B cell (primary cell): ENCODE data around the gene ZNF140. TPM values are rescaled to one million over a fixed set of nuclear protein-coding genes. Genes with fewer than 3 reads are reported as not detected.

Experiments
- ATAC-seq: fragments of 200-7000 bp; cut with Tn5 transposase; one replicate; pipeline ENCODE4 v1.10.0; 2021; ENCODE audit warnings: low read depth, mild to moderate bottlenecking, moderate number of reproducible peaks, moderate library complexity
- CTCF ChIA-PET: fragments of 350-600 bp; sonication (Branson Sonifier 250); formaldehyde crosslinking; loops from one replicate; lab custom pipeline; 2021; ENCODE audit warnings: antibody characterized with exemption, inconsistent platforms; lab: Charles Lee
- POLR2A ChIA-PET: fragments of 350-600 bp; sonication (Branson Sonifier 250); formaldehyde crosslinking; loops from one replicate; lab custom pipeline; 2021; ENCODE audit warnings: antibody characterized with exemption; lab: Charles Lee
- DNase-seq: peaks from one replicate; pipeline ENCODE4 v3.0.0; 2013
- H2AFZ ChIP-seq: 2 replicates; pipeline ENCODE4 v1.6.1; 2012; ENCODE audit warnings: mild to moderate bottlenecking, low read depth, low read length; ENCODE audit not compliant: insufficient read depth, poor library complexity, severe bottlenecking
- H3K27ac ChIP-seq, 2 donors: 1 replicate in 1 of 2; 2 replicates in 1 of 2; pipeline ENCODE4 v1.5.1; 2012 to 2013; ENCODE audit warnings: low read length in 2 of 2, mild to moderate bottlenecking in 2 of 2, moderate library complexity in 1 of 2
- H3K27me3 ChIP-seq, 4 experiments: fragments of 200-600 bp in 1 of 4; sonication (generic) in 1 of 4; replicated peaks in 1 of 4; 1 replicate in 2 of 4; 2 replicates in 2 of 4; pipeline versions ENCODE4 v1.6.1 to v1.7.0; 2013 to 2016; ENCODE audit warnings: low read length in 3 of 4, mild to moderate bottlenecking in 2 of 4, mixed read lengths in 1 of 4, moderate library complexity in 1 of 4; ENCODE audit not compliant: insufficient read depth in 4 of 4, control insufficient read depth in 3 of 4; ENCODE audit errors: control extremely low read depth in 1 of 4
- H3K36me3 ChIP-seq, 2 experiments: replicated peaks in 1 of 2; 1 replicate in 1 of 2; 2 replicates in 1 of 2; pipeline versions ENCODE4 v1.6.1 to v1.7.1; 2013; ENCODE audit warnings: low read length in 1 of 2; ENCODE audit not compliant: insufficient read depth in 2 of 2, control insufficient read depth in 1 of 2; ENCODE audit errors: control extremely low read depth in 1 of 2, extremely low read depth in 1 of 2
- H3K4me1 ChIP-seq, 2 donors: fragments of 200-600 bp in 1 of 2; sonication (generic) in 1 of 2; 1 replicate in 1 of 2; 2 replicates in 1 of 2; pipeline versions ENCODE4 v1.5.1 to v1.6.1; 2013 to 2017; ENCODE audit warnings: low read length in 2 of 2; ENCODE audit not compliant: control insufficient read depth in 2 of 2, insufficient read depth in 2 of 2
- H3K4me2 ChIP-seq: replicated peaks from 2 replicates; pipeline ENCODE3; 2012; ENCODE audit warnings: mild to moderate bottlenecking, low read depth, low read length; ENCODE audit not compliant: poor library complexity, severe bottlenecking
- H3K4me3 ChIP-seq, 5 experiments: fragments of 200-600 bp in 1 of 5; sonication (generic) in 1 of 5; 1 replicate in 3 of 5; 2 replicates in 2 of 5; pipeline versions ENCODE4 v1.5.1 to v1.7.0; 2011 to 2016; ENCODE audit warnings: low read length in 4 of 5, mild to moderate bottlenecking in 4 of 5, low read depth in 2 of 5, control low read depth in 1 of 5, moderate library complexity in 1 of 5; ENCODE audit not compliant: insufficient read depth in 1 of 5; ENCODE audit errors: control extremely low read depth in 1 of 5, extremely low read depth in 1 of 5
- H3K79me2 ChIP-seq: fragments of 200-600 bp; sonication (generic); one replicate; pipeline ENCODE4 v1.6.0; 2016; ENCODE audit warnings: low read length; ENCODE audit not compliant: control insufficient read depth, insufficient read depth
- H3K9ac ChIP-seq: fragments of 200-600 bp; sonication (generic); 2 replicates; pipeline ENCODE4 v1.6.1; 2017; ENCODE audit warnings: mild to moderate bottlenecking, low read length, moderate library complexity
- H3K9me3 ChIP-seq, 3 donors: one replicate each; pipeline versions ENCODE4 v1.6.1 to v1.7.1; 2013; ENCODE audit warnings: low read length in 2 of 3; ENCODE audit not compliant: control insufficient read depth in 2 of 3, insufficient read depth in 1 of 3; ENCODE audit errors: control extremely low read depth in 1 of 3
- H4K20me1 ChIP-seq: 2 replicates; pipeline ENCODE4 v1.6.0; 2012; ENCODE audit warnings: mild to moderate bottlenecking, low read length; ENCODE audit not compliant: insufficient read depth, control insufficient read depth, poor library complexity, severe bottlenecking
- H3K27ac Mint-ChIP-seq: one replicate; pipeline ENCODE4 v1.8.0; 2021; ENCODE audit warnings: mixed read lengths
- H3K27me3 Mint-ChIP-seq: one replicate; pipeline ENCODE4 v1.8.0; 2021; ENCODE audit warnings: mixed read lengths
- H3K4me1 Mint-ChIP-seq: one replicate; pipeline ENCODE4 v1.8.0; 2021; ENCODE audit warnings: mixed read lengths
- H3K4me3 Mint-ChIP-seq: one replicate; pipeline ENCODE4 v1.8.0; 2021; ENCODE audit warnings: mixed read lengths
- H3K9me3 Mint-ChIP-seq: one replicate; pipeline ENCODE4 v1.8.0; 2022; ENCODE audit warnings: mixed read lengths; ENCODE audit not compliant: insufficient read depth
- CTCF ChIP-seq: fragments of 200-600 bp; IDR thresholded peaks from one replicate; pipeline ENCODE4 v1.8.0; 2022; ENCODE audit warnings: antibody characterized with exemption, mild to moderate bottlenecking
- EZH2 ChIP-seq: IDR thresholded peaks from 2 replicates; pipeline ENCODE4 v1.6.1; 2012; ENCODE audit warnings: borderline replicate concordance, low read depth, mild to moderate bottlenecking, moderate library complexity, low read length; ENCODE audit not compliant: insufficient read depth, poor library complexity, severe bottlenecking
- WGBS: methylation state at CpG from one replicate; pipeline ENCODE4 v1.1.5; 2013; ENCODE audit warnings: missing lambda C conversion rate; ENCODE audit not compliant: insufficient coverage; 5-methylcytosine and 5-hydroxymethylcytosine counted together
- intact Hi-C: fragments of 100-400 bp; cut with micrococcal nuclease; formaldehyde crosslinking; loops from one replicate; pipeline ENCODE4 v1.10.0; 2022
- polyA plus RNA-seq: library from polyadenylated mRNA; depleted of rRNA; stranded (reverse); fragments of >200 nt; gene quantifications from 2 replicates; pipeline ENCODE4 v1.2.3, GENCODE V29; 2012
- total RNA-seq, 2 donors: library from RNA; stranded (reverse); fragments of 120-200 nt in 1 of 2; gene quantifications; 1 replicate in 1 of 2; 2 replicates in 1 of 2; pipeline versions ENCODE4 v1.2.3 to v1.2.4, GENCODE V29; 2013 to 2022

Gene ZNF140
- total and polyA plus RNA-seq, 2 donors (not counting 1 experiment from before 2014, with no cell fraction given): 11.3 to 26.8 TPM

GRCh38 chr12:133120385-133121191 lies 39.9 kb downstream of the ZNF140 start:
- Histone ChIP-seq H3K9me3 (peaks cover 38 to 95% (median 48%) of the 10 kb centered on the region in 3 donors), H3K36me3 (peaks cover 7 to 11% of the 10 kb centered on the region in 2 experiments), H3K27ac (no peak overlapping the region), H3K4me3 (peak overlapping the region in 1 of 5 experiments; percentile 19), H3K27me3 (no peaks in the 10 kb centered on the region), H3K4me1 (no peaks in the 10 kb centered on the region), H2AFZ (no peak overlapping the region), H4K20me1 (no peaks in the 10 kb centered on the region), H3K9ac (no peak overlapping the region), H3K79me2 (peaks cover 42% of the 10 kb centered on the region), H3K4me2 (no peak overlapping the region)
- TF ChIP-seq CTCF (no peak), EZH2 (no peak)
- Mint-ChIP-seq H3K4me1 (no peaks in the 10 kb centered on the region), H3K9me3 (peaks cover 29% of the 10 kb centered on the region), H3K27ac (no peak overlapping the region), H3K27me3 (no peaks in the 10 kb centered on the region), H3K4me3 (no peak overlapping the region)
- CTCF ChIA-PET: no interaction called here
- DNase-seq: no peak
- WGBS: no CpG with 5 or more reads among the region's 3 CpGs
- intact Hi-C loops: no loop called here
- ATAC-seq: no peak
- POLR2A ChIA-PET: interaction anchor here (0.6 kb wide), 1 partner anchor 83 kb away, joined by 3 read pairs; the partner anchor contains the start of gene ZNF84

GRCh38 chr12:133124674-133125073 lies 44.0 kb downstream of the ZNF140 start:
- no CpG with 5 or more reads among the region's 2 CpGs for WGBS
- ChIA-PET POLR2A (no interaction called here), CTCF (no interaction called here)
- intact Hi-C loops: no loop called here
- Histone ChIP-seq H3K27me3 (no peaks in the 10 kb centered on the region), H3K9ac (no peak overlapping the region), H3K36me3 (peaks cover 7 to 16% of the 10 kb centered on the region in 2 experiments), H3K27ac (no peak overlapping the region), H2AFZ (no peak overlapping the region), H4K20me1 (no peaks in the 10 kb centered on the region), H3K79me2 (peaks cover 50% of the 10 kb centered on the region), H3K9me3 (peaks cover 28 to 85% (median 54%) of the 10 kb centered on the region in 3 donors), H3K4me3 (no peak overlapping the region), H3K4me1 (peaks cover 0 to 5% of the 10 kb centered on the region in 2 donors), H3K4me2 (no peak overlapping the region)
- Mint-ChIP-seq H3K27me3 (no peaks in the 10 kb centered on the region), H3K4me3 (no peak overlapping the region), H3K9me3 (peaks cover 19% of the 10 kb centered on the region), H3K27ac (no peak overlapping the region), H3K4me1 (peaks cover 3% of the 10 kb centered on the region)
- ATAC-seq (no peak), DNase-seq (no peak)
- TF ChIP-seq CTCF (no peak), EZH2 (no peak)
